HepG2 (cell line): Measurements from ENCODE around the gene DCC. TPM values are rescaled to one million over a fixed set of nuclear protein-coding genes. Genes with fewer than 3 reads are reported as not detected.

Experiments used
- ATAC-seq: fragments of 200-7000 bp; cut with Tn5 transposase; 3 replicates; pipeline ENCODE4 v1.9.1; 2020; ENCODE audit warnings: mild to moderate bottlenecking, moderate library complexity
- BruUV-seq: library from RNA; stranded (reverse); fragments of 400-500 nt; replicated peaks from 2 replicates; lab custom pipeline; 2021; lab: Mats Ljungman, UMichigan
- CTCF ChIA-PET: fragments of 300-600 bp; formaldehyde crosslinking; extraction: SDS; loops from one replicate; lab custom pipeline; 2021; ENCODE audit warnings: low total read pairs, inconsistent platforms, low intra/inter-chr PET ratio; lab: Yijun Ruan, JAX
- POLR2A ChIA-PET: fragments of 350-600 bp; sonication (Branson Sonifier 250); formaldehyde crosslinking; loops from one replicate; lab custom pipeline; 2020; ENCODE audit warnings: antibody characterized with exemption, inconsistent platforms; lab: Yijun Ruan, JAX
- DNase-seq: peaks from one replicate; pipeline ENCODE4 v3.0.0-alpha.2; 2015; ENCODE audit warnings: low spot score
- FAIRE-seq: peaks from 3 replicates; lab custom pipeline; 2011; peaks lifted over from hg19 to GRCh38; lab: Jason Lieb, UNC
- H2AFZ ChIP-seq: one replicate; pipeline ENCODE4 v1.6.1; 2011; ENCODE audit warnings: low read length, inconsistent platforms
- H3K27ac ChIP-seq: fragments of 300-600 bp; 3 replicates; pipeline ENCODE4 v1.8.0; 2011; ENCODE audit warnings: mixed run types, mild to moderate bottlenecking, mixed read lengths, low read length, inconsistent platforms; ENCODE audit not compliant: insufficient read depth; ENCODE audit errors: extremely low read length
- H3K27me3 ChIP-seq, 2 experiments: fragments of 200-600 bp in 1 of 2; 2 replicates in 1 of 2; 3 replicates in 1 of 2; pipeline versions ENCODE4 v1.6.0 to v1.8.0; 2011; ENCODE audit warnings: low read length in 2 of 2, mild to moderate bottlenecking in 2 of 2, moderate library complexity in 2 of 2, inconsistent platforms in 1 of 2; ENCODE audit not compliant: insufficient read depth in 2 of 2, control insufficient read depth in 1 of 2
- H3K36me3 ChIP-seq, 2 experiments: fragments of 200-600 bp in 1 of 2; replicated peaks in 1 of 2; 2 replicates in 1 of 2; 3 replicates in 1 of 2; pipeline versions ENCODE4 v1.5.1 to v1.8.0; 2011; ENCODE audit warnings: low read length in 2 of 2, inconsistent platforms in 1 of 2; ENCODE audit not compliant: insufficient read depth in 2 of 2, control insufficient read depth in 1 of 2
- H3K4me1 ChIP-seq: 2 replicates; pipeline ENCODE4 v1.5.1; 2012; ENCODE audit warnings: low read length, inconsistent platforms; ENCODE audit not compliant: insufficient read depth
- H3K4me2 ChIP-seq: 2 replicates; pipeline ENCODE4 v1.6.0; 2011; ENCODE audit warnings: low read depth, low read length, inconsistent platforms
- H3K4me3 ChIP-seq, 3 experiments: fragments of 200-600 bp in 1 of 3; sonication (generic), shearing (Covaris generic) in 1 of 3; replicated peaks in 1 of 3; 2 replicates each; pipeline ENCODE4 v1.5.1; 2011 to 2016; ENCODE audit warnings: low read length in 3 of 3, inconsistent platforms in 2 of 3, low read depth in 2 of 3, mild to moderate bottlenecking in 2 of 3, control low read depth in 1 of 3, mixed read lengths in 1 of 3; ENCODE audit not compliant: insufficient read depth in 1 of 3
- H3K79me2 ChIP-seq: one replicate; pipeline ENCODE4 v1.6.1; 2011; ENCODE audit warnings: low read length, inconsistent platforms; ENCODE audit not compliant: insufficient read depth
- H3K9ac ChIP-seq: 2 replicates; pipeline ENCODE4 v1.6.0; 2011; ENCODE audit warnings: mild to moderate bottlenecking, low read depth, low read length, inconsistent platforms; ENCODE audit not compliant: insufficient read depth
- H3K9me3 ChIP-seq: 2 replicates; pipeline ENCODE4 v1.5.1; 2012; ENCODE audit warnings: mild to moderate bottlenecking, low read length
- H4K20me1 ChIP-seq: 2 replicates; pipeline ENCODE4 v1.6.0; 2011; ENCODE audit warnings: inconsistent platforms, mild to moderate bottlenecking, low read length, moderate library complexity; ENCODE audit not compliant: insufficient read depth
- BRCA1 ChIP-seq: sonication (generic); formaldehyde crosslinking; IDR thresholded peaks from 2 replicates; pipeline ENCODE4 v1.4.0; 2020; ENCODE audit warnings: missing genetic modification reagents
- FOXA1 ChIP-seq, 2 experiments: fragments of 450-650 bp in 1 of 2; sonication (generic) in 1 of 2; formaldehyde crosslinking in 1 of 2; IDR thresholded peaks; 2 replicates each; pipeline versions ENCODE4 v1.4.0 to v1.6.1; 2016 to 2020; ENCODE audit warnings: missing genetic modification reagents in 1 of 2
- GATAD2A ChIP-seq: IDR thresholded peaks from 2 replicates; pipeline ENCODE4 v1.6.1; 2016
- GTF2F1 ChIP-seq: fragments of 150-350 bp; IDR thresholded peaks from 2 replicates; pipeline ENCODE4 v1.6.1; 2014; ENCODE audit warnings: low read length
- KLF6 ChIP-seq: IDR thresholded peaks from 2 replicates; pipeline ENCODE4 v1.8.0; 2016; ENCODE audit warnings: missing biosample characterization, missing genetic modification reagents
- NFRKB ChIP-seq: fragments of 450-650 bp; IDR thresholded peaks from 2 replicates; pipeline ENCODE4 v1.6.1; 2017
- PHF20 ChIP-seq: sonication (generic); formaldehyde crosslinking; IDR thresholded peaks from 2 replicates; pipeline ENCODE4 v1.5.0; 2020; ENCODE audit warnings: mild to moderate bottlenecking, missing genetic modification reagents
- PHF8 ChIP-seq: sonication (generic); formaldehyde crosslinking; IDR thresholded peaks from 2 replicates; pipeline ENCODE4 v1.5.0; 2020; ENCODE audit warnings: missing genetic modification reagents
- RAD21 ChIP-seq: fragments of 450-650 bp; formaldehyde crosslinking; IDR thresholded peaks from 2 replicates; pipeline ENCODE4 v1.5.0; 2020; ENCODE audit warnings: mild to moderate bottlenecking
- XBP1 ChIP-seq: sonication (generic); formaldehyde crosslinking; IDR thresholded peaks from 2 replicates; pipeline ENCODE4 v1.5.0; 2020; ENCODE audit warnings: missing genetic modification reagents
- ZNF674 ChIP-seq: sonication (generic); formaldehyde crosslinking; IDR thresholded peaks from 2 replicates; pipeline ENCODE4 v1.5.0; 2020; ENCODE audit warnings: low read depth, mild to moderate bottlenecking, missing genetic modification reagents
- ZNF7 ChIP-seq: IDR thresholded peaks from 2 replicates; pipeline ENCODE4 v1.6.1; 2016; ENCODE audit warnings: missing biosample characterization, missing genetic modification reagents
- ZNF737 ChIP-seq: sonication (generic); formaldehyde crosslinking; IDR thresholded peaks from 2 replicates; pipeline ENCODE4 v1.5.0; 2020; ENCODE audit warnings: missing genetic modification reagents, mild to moderate bottlenecking, borderline replicate concordance
- ZSCAN31 ChIP-seq: sonication (generic); formaldehyde crosslinking; IDR thresholded peaks from 2 replicates; pipeline ENCODE4 v1.5.0; 2020; ENCODE audit warnings: low read depth, mild to moderate bottlenecking, missing genetic modification reagents
- WGBS: methylation state at CpG from one replicate; pipeline ENCODE4 v1.1.6; 2017; ENCODE audit warnings: low lambda C conversion rate; 5-methylcytosine and 5-hydroxymethylcytosine counted together
- in situ Hi-C: cut with HindIII; loops from 2 replicates; pipeline ENCODE4 v1.10.0; 2017; ENCODE audit warnings: low pct_unique_long_range_greater_than_20kb; ENCODE audit not compliant: extremely low pct_ligation_motif_present
- intact Hi-C: fragments of 100-400 bp; cut with micrococcal nuclease; formaldehyde crosslinking; loops from one replicate; pipeline ENCODE4 v1.10.0; 2022; ENCODE audit not compliant: unreplicated experiment
- polyA plus RNA-seq, 8 experiments: library from polyadenylated mRNA; depleted of rRNA in 3 of 8; stranded (reverse) in 7 of 8; unstranded in 1 of 8; fragments of >200 nt; fragmentation: Illumina TruSeq in 4 of 8; extraction: Trizol in 4 of 8; gene quantifications; 2 replicates each; pipeline versions ENCODE4 v1.2.1 to v1.2.3, GENCODE V29; 2011 to 2016; ENCODE audit warnings: low read depth in 4 of 8, missing spikeins in 1 of 8, mixed read lengths in 1 of 8; ENCODE audit not compliant: insufficient read depth in 1 of 8
- total RNA-seq, 5 experiments: library from RNA; depleted of rRNA; stranded (reverse); fragments of >200 nt; fragmentation: Illumina TruSeq; extraction: Trizol; gene quantifications; 2 replicates each; pipeline ENCODE4 v1.2.3, GENCODE V29; 2016; ENCODE audit warnings: low read depth in 1 of 5
- TF ChIP-seq, protein P1 (sequence below): IDR thresholded peaks from 2 replicates; pipeline ENCODE4 v1.6.1; 2016; ENCODE audit warnings: missing compliant biosample characterization, missing genetic modification reagents, borderline replicate concordance
- TF ChIP-seq, protein P2 (sequence below): IDR thresholded peaks from 2 replicates; pipeline ENCODE4 v1.6.1; 2016; ENCODE audit warnings: missing compliant biosample characterization, missing genetic modification reagents, borderline replicate concordance
- TF ChIP-seq, protein P3 (sequence below): sonication (generic); formaldehyde crosslinking; IDR thresholded peaks from 2 replicates; pipeline ENCODE4 v1.5.0; 2020; ENCODE audit warnings: mild to moderate bottlenecking, missing genetic modification reagents
- TF ChIP-seq, protein P4 (sequence below): sonication (generic); formaldehyde crosslinking; IDR thresholded peaks from 2 replicates; pipeline ENCODE4 v1.8.1; 2023; ENCODE audit warnings: mild to moderate bottlenecking, missing genetic modification reagents

The DCC gene
- total and polyA plus RNA-seq, 2 of the 13 experiments (the other 11 are each of a cell fraction or from before 2014, with no cell fraction given): not detected

DNA sequence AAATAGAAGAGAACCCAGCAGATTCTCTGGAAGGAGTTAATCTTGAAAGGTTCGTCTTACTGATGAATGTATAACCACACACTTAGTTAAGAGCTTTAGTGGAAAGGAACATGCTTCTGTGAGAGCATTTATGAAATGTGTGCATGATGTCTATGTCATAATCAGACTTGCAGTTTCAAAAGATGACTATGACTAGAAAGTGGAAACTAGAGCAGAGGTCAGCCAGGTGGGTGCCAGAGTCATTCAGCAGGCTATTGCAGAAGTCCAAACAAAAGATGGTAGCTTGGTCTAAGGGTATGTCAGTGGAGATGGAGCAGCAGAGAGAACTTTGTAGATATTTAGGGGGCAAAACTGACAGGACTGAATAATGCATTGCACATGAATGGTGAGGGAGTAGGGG, 825.8 kb downstream of the DCC start:
- no peaks in the 10 kb centered on the region for H4K20me1 ChIP-seq
- FAIRE-seq: no peak
- CTCF ChIA-PET: no interaction called here
- no peak overlapping the region for H3K27ac ChIP-seq
- TF ChIP-seq NFRKB (no peak), GTF2F1 (no peak), ZNF7 (CRISPR knock-in tag) (no peak), FOXA1 (IDR thresholded peaks at IDR 0.05) (no peak), FOXA1 (CRISPR knock-in tag; IDR thresholded peaks at IDR 0.05) (no peak), GATAD2A (CRISPR knock-in tag) (no peak), PHF8 (CRISPR knock-in tag) (no peak), ZNF674 (CRISPR knock-in tag) (no peak), KLF6 (no peak), ZNF737 (CRISPR knock-in tag) (no peak), XBP1 (CRISPR knock-in tag) (no peak), ZSCAN31 (CRISPR knock-in tag) (no peak), PHF20 (CRISPR knock-in tag) (no peak), RAD21 (no peak), BRCA1 (no peak)
- TF ChIP-seq, protein P1, sequence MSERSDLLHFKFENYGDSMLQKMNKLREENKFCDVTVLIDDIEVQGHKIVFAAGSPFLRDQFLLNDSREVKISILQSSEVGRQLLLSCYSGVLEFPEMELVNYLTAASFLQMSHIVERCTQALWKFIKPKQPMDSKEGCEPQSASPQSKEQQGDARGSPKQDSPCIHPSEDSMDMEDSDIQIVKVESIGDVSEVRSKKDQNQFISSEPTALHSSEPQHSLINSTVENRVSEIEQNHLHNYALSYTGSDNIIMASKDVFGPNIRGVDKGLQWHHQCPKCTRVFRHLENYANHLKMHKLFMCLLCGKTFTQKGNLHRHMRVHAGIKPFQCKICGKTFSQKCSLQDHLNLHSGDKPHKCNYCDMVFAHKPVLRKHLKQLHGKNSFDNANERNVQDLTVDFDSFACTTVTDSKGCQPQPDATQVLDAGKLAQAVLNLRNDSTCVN (CRISPR knock-in tag): no peak
- TF ChIP-seq, protein P2, sequence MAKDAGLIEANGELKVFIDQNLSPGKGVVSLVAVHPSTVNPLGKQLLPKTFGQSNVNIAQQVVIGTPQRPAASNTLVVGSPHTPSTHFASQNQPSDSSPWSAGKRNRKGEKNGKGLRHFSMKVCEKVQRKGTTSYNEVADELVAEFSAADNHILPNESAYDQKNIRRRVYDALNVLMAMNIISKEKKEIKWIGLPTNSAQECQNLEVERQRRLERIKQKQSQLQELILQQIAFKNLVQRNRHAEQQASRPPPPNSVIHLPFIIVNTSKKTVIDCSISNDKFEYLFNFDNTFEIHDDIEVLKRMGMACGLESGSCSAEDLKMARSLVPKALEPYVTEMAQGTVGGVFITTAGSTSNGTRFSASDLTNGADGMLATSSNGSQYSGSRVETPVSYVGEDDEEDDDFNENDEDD (CRISPR knock-in tag): no peak
- TF ChIP-seq, protein P3, sequence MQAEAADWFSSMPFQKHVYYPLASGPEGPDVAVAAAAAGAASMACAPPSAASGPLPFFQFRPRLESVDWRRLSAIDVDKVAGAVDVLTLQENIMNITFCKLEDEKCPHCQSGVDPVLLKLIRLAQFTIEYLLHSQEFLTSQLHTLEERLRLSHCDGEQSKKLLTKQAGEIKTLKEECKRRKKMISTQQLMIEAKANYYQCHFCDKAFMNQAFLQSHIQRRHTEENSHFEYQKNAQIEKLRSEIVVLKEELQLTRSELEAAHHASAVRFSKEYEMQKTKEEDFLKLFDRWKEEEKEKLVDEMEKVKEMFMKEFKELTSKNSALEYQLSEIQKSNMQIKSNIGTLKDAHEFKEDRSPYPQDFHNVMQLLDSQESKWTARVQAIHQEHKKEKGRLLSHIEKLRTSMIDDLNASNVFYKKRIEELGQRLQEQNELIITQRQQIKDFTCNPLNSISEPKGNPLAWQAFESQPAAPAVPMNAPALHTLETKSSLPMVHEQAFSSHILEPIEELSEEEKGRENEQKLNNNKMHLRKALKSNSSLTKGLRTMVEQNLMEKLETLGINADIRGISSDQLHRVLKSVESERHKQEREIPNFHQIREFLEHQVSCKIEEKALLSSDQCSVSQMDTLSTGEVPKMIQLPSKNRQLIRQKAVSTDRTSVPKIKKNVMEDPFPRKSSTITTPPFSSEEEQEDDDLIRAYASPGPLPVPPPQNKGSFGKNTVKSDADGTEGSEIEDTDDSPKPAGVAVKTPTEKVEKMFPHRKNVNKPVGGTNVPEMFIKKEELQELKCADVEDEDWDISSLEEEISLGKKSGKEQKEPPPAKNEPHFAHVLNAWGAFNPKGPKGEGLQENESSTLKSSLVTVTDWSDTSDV (CRISPR knock-in tag): no peak
- TF ChIP-seq, protein P4, sequence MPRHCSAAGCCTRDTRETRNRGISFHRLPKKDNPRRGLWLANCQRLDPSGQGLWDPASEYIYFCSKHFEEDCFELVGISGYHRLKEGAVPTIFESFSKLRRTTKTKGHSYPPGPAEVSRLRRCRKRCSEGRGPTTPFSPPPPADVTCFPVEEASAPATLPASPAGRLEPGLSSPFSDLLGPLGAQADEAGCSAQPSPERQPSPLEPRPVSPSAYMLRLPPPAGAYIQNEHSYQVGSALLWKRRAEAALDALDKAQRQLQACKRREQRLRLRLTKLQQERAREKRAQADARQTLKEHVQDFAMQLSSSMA (CRISPR knock-in tag): no peak
- TF ChIP-seq, all 625 proteins: peak for 0
- intact Hi-C loops: no loop called here
- Histone ChIP-seq H3K9ac (no peak overlapping the region), H2AFZ (no peak overlapping the region), H3K27me3 (no peaks in the 10 kb centered on the region), H3K9me3 (peaks cover 7% of the 10 kb centered on the region; the same call in 1 of the 2 replicates), H3K36me3 (no peaks in the 10 kb centered on the region), H3K4me3 (no peak overlapping the region), H3K4me2 (no peak overlapping the region), H3K4me1 (no peaks in the 10 kb centered on the region), H3K79me2 (no peaks in the 10 kb centered on the region)
- WGBS: 6% methylated on average over 1 of the region's 1 CpG
- no peak for ATAC-seq
- POLR2A ChIA-PET: no interaction called here
- no TSS peak for BruUV-seq
- in situ Hi-C loops: no loop called here
- DNase-seq: no peak
